Endothelial cell of umbilical vein (primary cell): ENCODE measurements around the gene NR3C2. TPM values are rescaled to one million over a fixed set of nuclear protein-coding genes. Genes with fewer than 3 reads are reported as not detected.

ENCODE experiments used
- BruUV-seq: library from RNA; stranded (reverse); fragments of 400-500 nt; replicated peaks from 2 replicates; lab custom pipeline; 2021; lab: Mats Ljungman, UMichigan
- CTCF ChIA-PET: fragments of 300-600, 350-600 bp; sonication (Branson Sonifier 250); formaldehyde crosslinking; loops from one replicate; lab custom pipeline; 2021; ENCODE audit warnings: antibody characterized with exemption, inconsistent platforms; lab: Charles Lee
- POLR2A ChIA-PET: fragments of 300-600, 350-600 bp; sonication (Branson Sonifier 250); formaldehyde crosslinking; loops from one replicate; lab custom pipeline; 2021; ENCODE audit warnings: antibody characterized with exemption, inconsistent platforms; lab: Charles Lee
- DNase-seq: peaks from one replicate; pipeline ENCODE4 v3.0.0-alpha.2; 2011; ENCODE audit warnings: low read depth, low spot score
- FAIRE-seq: peaks from 2 replicates; lab custom pipeline; 2011; peaks lifted over from hg19 to GRCh38; lab: Jason Lieb, UNC
- H2AFZ ChIP-seq: 2 replicates; pipeline ENCODE4 v1.6.0; 2012; ENCODE audit warnings: low read depth, low read length, control low read depth, inconsistent platforms
- H3K27ac ChIP-seq: 2 replicates; pipeline ENCODE4 v1.5.1; 2011; ENCODE audit warnings: low read depth, mild to moderate bottlenecking, control low read depth, low read length, moderate library complexity; ENCODE audit not compliant: insufficient read depth
- H3K27me3 ChIP-seq, 2 experiments: 2 replicates each; pipeline versions ENCODE4 v1.6.0 to v1.6.1; 2011; ENCODE audit warnings: low read length in 2 of 2, mixed read lengths in 1 of 2; ENCODE audit not compliant: control insufficient read depth in 2 of 2, insufficient read depth in 2 of 2
- H3K36me3 ChIP-seq, 2 experiments: 2 replicates in 1 of 2; 3 replicates in 1 of 2; pipeline ENCODE4 v1.5.1; 2011; ENCODE audit warnings: low read length in 2 of 2, mild to moderate bottlenecking in 1 of 2, moderate library complexity in 1 of 2; ENCODE audit not compliant: control insufficient read depth in 2 of 2, insufficient read depth in 2 of 2; ENCODE audit errors: extremely low read depth in 1 of 2
- H3K4me1 ChIP-seq: 3 replicates; pipeline ENCODE4 v1.5.1; 2011; ENCODE audit warnings: mild to moderate bottlenecking, low read length; ENCODE audit not compliant: control insufficient read depth, insufficient read depth; ENCODE audit errors: extremely low read depth
- H3K4me2 ChIP-seq: 2 replicates; pipeline ENCODE4 v1.6.1; 2011; ENCODE audit warnings: low read length, control low read depth, mixed read lengths; ENCODE audit not compliant: insufficient read depth
- H3K4me3 ChIP-seq, 3 experiments: fragments of 200-600 bp in 1 of 3; sonication (generic), shearing (Covaris generic) in 1 of 3; replicated peaks in 1 of 3; 2 replicates each; pipeline ENCODE4 v1.5.1; 2011 to 2016; ENCODE audit warnings: control low read depth in 3 of 3, low read length in 3 of 3, mild to moderate bottlenecking in 2 of 3, inconsistent platforms in 1 of 3, low read depth in 1 of 3, moderate library complexity in 1 of 3; ENCODE audit not compliant: insufficient read depth in 1 of 3
- H3K79me2 ChIP-seq: 2 replicates; pipeline ENCODE4 v1.6.0; 2012; ENCODE audit warnings: low read length, inconsistent platforms; ENCODE audit not compliant: control insufficient read depth, insufficient read depth
- H3K9ac ChIP-seq: replicated peaks from 2 replicates; pipeline ENCODE3; 2011; ENCODE audit warnings: low read length, control low read depth; ENCODE audit not compliant: insufficient read depth; ENCODE audit errors: extremely low read depth
- H3K9me1 ChIP-seq: replicated peaks from 3 replicates; pipeline ENCODE4 v1.6.0; 2011; ENCODE audit warnings: mild to moderate bottlenecking, low read length; ENCODE audit not compliant: control insufficient read depth, insufficient read depth; ENCODE audit errors: extremely low read depth
- H3K9me3 ChIP-seq: replicated peaks from 2 replicates; pipeline ENCODE4 v1.5.1; 2012; ENCODE audit warnings: low read length, inconsistent platforms; ENCODE audit not compliant: control insufficient read depth, insufficient read depth
- H4K20me1 ChIP-seq: replicated peaks from 2 replicates; pipeline ENCODE3; 2011; ENCODE audit warnings: mild to moderate bottlenecking, low read length; ENCODE audit not compliant: control insufficient read depth, insufficient read depth; ENCODE audit errors: extremely low read depth
- CTCF ChIP-seq, 2 donors: IDR thresholded peaks; 1 replicate in 1 of 2; 2 replicates in 1 of 2; pipeline ENCODE4 v1.5.1; 2011; ENCODE audit warnings: low read length in 2 of 2, mild to moderate bottlenecking in 2 of 2, moderate library complexity in 2 of 2, control low read depth in 1 of 2, inconsistent platforms in 1 of 2, low read depth in 1 of 2; ENCODE audit not compliant: insufficient read depth in 1 of 2; ENCODE audit errors: extremely low read depth in 1 of 2
- EZH2 ChIP-seq: IDR thresholded peaks from 2 replicates; pipeline ENCODE4 v1.6.1; 2012; ENCODE audit warnings: borderline replicate concordance, low read depth, mild to moderate bottlenecking, moderate library complexity, low read length, inconsistent platforms; ENCODE audit not compliant: severe bottlenecking
- FOS ChIP-seq: IDR thresholded peaks from 2 replicates; pipeline ENCODE4 v1.6.1; 2011; ENCODE audit warnings: mild to moderate bottlenecking, low read length, moderate library complexity, borderline replicate concordance; ENCODE audit not compliant: insufficient read depth
- GATA2 ChIP-seq: IDR thresholded peaks from 2 replicates; pipeline ENCODE4 v1.7.0; 2011; ENCODE audit warnings: low read depth, mild to moderate bottlenecking, moderate library complexity, mixed read lengths, low read length; ENCODE audit not compliant: insufficient read length, insufficient read depth
- JUN ChIP-seq: IDR thresholded peaks from 2 replicates; pipeline ENCODE4 v1.6.1; 2011; ENCODE audit warnings: borderline replicate concordance, low read depth; ENCODE audit not compliant: insufficient read length, insufficient read depth
- MAX ChIP-seq: IDR thresholded peaks from 2 replicates; pipeline ENCODE4 v1.6.1; 2011; ENCODE audit not compliant: insufficient read depth, insufficient read length
- MYC ChIP-seq: IDR thresholded peaks from one replicate; pipeline ENCODE4 v1.6.1; 2011; ENCODE audit warnings: mild to moderate bottlenecking, low read depth, low read length
- POLR2A ChIP-seq: IDR thresholded peaks from 2 replicates; pipeline ENCODE4 v1.6.1; 2012; ENCODE audit warnings: low read depth, mild to moderate bottlenecking, control low read depth, low read length
- POLR2AphosphoS5 ChIP-seq: IDR thresholded peaks from 2 replicates; pipeline ENCODE4 v1.6.1; 2012; ENCODE audit warnings: low read depth, mild to moderate bottlenecking, control low read depth, low read length, moderate library complexity; ENCODE audit not compliant: insufficient read depth
- dilution Hi-C: fragments of 300-500 bp; cut with MboI; formaldehyde crosslinking; loops from one replicate; pipeline ENCODE4 v1.15.0; 2019; ENCODE audit warnings: low sequenced_read_pairs; ENCODE audit not compliant: extremely low pct_ligation_motif_present
- intact Hi-C: fragments of 100-400 bp; cut with micrococcal nuclease; formaldehyde crosslinking; loops from one replicate; pipeline ENCODE4 v1.10.0; 2022
- polyA plus RNA-seq, 4 experiments: library from polyadenylated mRNA; depleted of rRNA in 3 of 4; stranded (reverse) in 3 of 4; unstranded in 1 of 4; fragments of >200 nt; gene quantifications; 2 replicates each; pipeline versions ENCODE4 v1.2.1 to v1.2.3, GENCODE V29; 2011 to 2012; ENCODE audit warnings: missing spikeins in 1 of 4
- total RNA-seq: library from RNA; stranded (reverse); gene quantifications from 2 replicates; pipeline ENCODE4 v1.2.3, GENCODE V29; 2021

NR3C2 gene
- total and polyA plus RNA-seq, 2 donors (not counting 3 experiments of a cell fraction or from before 2014, with no cell fraction given), result 4.8 to 16.4 TPM

GRCh38 chr4:148395771-148396170 is 46.4 kb downstream of the NR3C2 start:
- H3K9ac ChIP-seq, result no peak overlapping the region
- H3K27ac ChIP-seq, result no peak overlapping the region
- H3K4me1 ChIP-seq, result no peaks in the 10 kb centered on the region
- H3K4me3 ChIP-seq, result no peak overlapping the region
- dilution Hi-C loops, result no loop called here
- H3K27me3 ChIP-seq, result no peaks in the 10 kb centered on the region
- H3K9me1 ChIP-seq, result no peaks in the 10 kb centered on the region
- TF ChIP-seq JUN (no peak), FOS (no peak), POLR2AphosphoS5 (no peak), EZH2 (no peak), MYC (no peak), CTCF (IDR thresholded peaks at IDR 0.05; ENCODE audit: extremely low read depth in 1 of 2, insufficient read depth in 1 of 2, low read depth in 1 of 2, low read length in 2 of 2) (no peak), POLR2A (no peak), GATA2 (no peak), MAX (no peak)
- H3K36me3 ChIP-seq, result no peaks in the 10 kb centered on the region
- no peak overlapping the region for H2AFZ ChIP-seq
- no TSS peak for BruUV-seq
- ChIA-PET CTCF (interaction anchor here (1.1 to 1.3 kb wide), 3 partner anchors 11 to 20 kb away, joined by 3 to 4 read pairs (median 4); no protein-coding TSS in a partner anchor), POLR2A (no interaction called here)
- H3K9me3 ChIP-seq, result no peaks in the 10 kb centered on the region
- DNase-seq (no peak), FAIRE-seq (no peak)
- intact Hi-C loops, result no loop called here
- H4K20me1 ChIP-seq, result no peaks in the 10 kb centered on the region
- no peaks in the 10 kb centered on the region for H3K79me2 ChIP-seq
- H3K4me2 ChIP-seq, result no peak overlapping the region
